HG03565 (cell line): ENCODE data around the gene VTA1.
"Not testable (repeated sequence)": the region's sequence is repeated elsewhere in the genome, so short reads cannot be mapped to it uniquely, and the experiment has no call there.

Source experiments
- ATAC-seq: cut with Tn5 transposase; IDR thresholded peaks from one replicate; pipeline ENCODE4 v1.9.1; 2021; ENCODE audit warnings: mild to moderate bottlenecking, moderate library complexity; ENCODE audit not compliant: unreplicated experiment

The VTA1 gene

GRCh38 chr6:142146828-142147662, at the start of gene VTA1, which contains the start of gene NMBR:
VTA1 (plus strand) TSS chr6:142147263; CDS start chr6:142147288, 25 bp downstream.
NMBR (minus strand) TSS chr6:142147122; CDS start chr6:142088658, 58,464 bp downstream.
- ATAC-seq = peak; percentile 98

- not testable (repeated sequence) for ATAC-seq
Measured at GRCh38 chr6:142104820-142105219, 42.2 kb upstream of the VTA1 start.

- ATAC-seq = not testable (repeated sequence)
Measured at GRCh38 chr6:142110820-142111219, 36.2 kb upstream of the VTA1 start.

- peak; percentile 55 for ATAC-seq
Measured at GRCh38 chr6:142112451-142113061, 34.5 kb upstream of the VTA1 start.

- no peak for ATAC-seq
Measured at GRCh38 chr6:142117366-142117765, 29.7 kb upstream of the VTA1 start.

GRCh38 chr6:142118328-142118727, 28.7 kb upstream of the VTA1 start:
- ATAC-seq = no peak

- ATAC-seq = no peak
Measured at GRCh38 chr6:142118925-142119324, 28.1 kb upstream of the VTA1 start.

- ATAC-seq = no peak
Measured at GRCh38 chr6:142121342-142121741, 25.7 kb upstream of the VTA1 start.

GRCh38 chr6:142130814-142131213, 16.2 kb upstream of the VTA1 start:
- no peak for ATAC-seq

- no peak for ATAC-seq
Measured at GRCh38 chr6:142132625-142133024, 14.4 kb upstream of the VTA1 start, which contains the start of gene GJE1. GJE1 (plus strand) TSS chr6:142132925; CDS start chr6:142133159, 234 bp downstream.

- ATAC-seq = no peak
Measured at GRCh38 chr6:142138876-142139275, 8.2 kb upstream of the VTA1 start.

GRCh38 chr6:142141531-142141930, 5.5 kb upstream of the VTA1 start:
- ATAC-seq = not testable (repeated sequence)

- ATAC-seq = no peak
Measured at GRCh38 chr6:142152746-142153145, 5.7 kb downstream of the VTA1 start.

GRCh38 chr6:142153196-142153595, 6.1 kb downstream of the VTA1 start:
- no peak for ATAC-seq

- no peak for ATAC-seq
Measured at GRCh38 chr6:142154336-142154735, 7.3 kb downstream of the VTA1 start.

GRCh38 chr6:142155091-142155490, 8.0 kb downstream of the VTA1 start:
- ATAC-seq = no peak

GRCh38 chr6:142155895-142156757, 9.1 kb downstream of the VTA1 start:
- no peak for ATAC-seq

GRCh38 chr6:142156758-142157068, 9.7 kb downstream of the VTA1 start:
- ATAC-seq = not testable (repeated sequence)

- ATAC-seq = no peak
Measured at GRCh38 chr6:142162780-142163179, 15.7 kb downstream of the VTA1 start.

GRCh38 chr6:142165227-142165626, 18.2 kb downstream of the VTA1 start:
- ATAC-seq = no peak

- no peak for ATAC-seq
Measured at GRCh38 chr6:142167071-142167470, 20.0 kb downstream of the VTA1 start.
